IPS DF 19.7 (cell line): ENCODE measurements around the gene TASP1.
"Not testable (repeated sequence)": the region's sequence is repeated elsewhere in the genome, so short reads cannot be mapped to it uniquely, and the experiment has no call there.

Experiments used
- DNase-seq: peaks from one replicate; pipeline ENCODE4 v3.0.0-alpha.2; 2013; ENCODE audit warnings: low read depth, low spot score

The TASP1 gene

GRCh38 chr20:13638496-13639149, at the start of gene TASP1:
Gene TASP1 (minus strand): TSS chr20:13638932. CDS start chr20:13630078, 8,854 bp downstream.
- peak; percentile 94 for DNase-seq

- DNase-seq, result no peak
Observed at GRCh38 chr20:13687815-13688214, 49.1 kb upstream of the TASP1 start.

GRCh38 chr20:13685623-13686022, 46.9 kb upstream of the TASP1 start:
- DNase-seq, result no peak

GRCh38 chr20:13684566-13685222, 46.0 kb upstream of the TASP1 start:
- DNase-seq, result no peak

GRCh38 chr20:13683833-13684232, 45.1 kb upstream of the TASP1 start:
- no peak for DNase-seq

GRCh38 chr20:13681248-13682125, 42.8 kb upstream of the TASP1 start:
- no peak for DNase-seq

- no peak for DNase-seq
Observed at GRCh38 chr20:13678944-13679343, 40.2 kb upstream of the TASP1 start.

- DNase-seq, result no peak
Observed at GRCh38 chr20:13677241-13677640, 38.5 kb upstream of the TASP1 start.

- DNase-seq, result no peak
Observed at GRCh38 chr20:13676682-13677081, 38.0 kb upstream of the TASP1 start.

GRCh38 chr20:13672690-13673089, 34.0 kb upstream of the TASP1 start:
- DNase-seq, result no peak

GRCh38 chr20:13671916-13672378, 33.2 kb upstream of the TASP1 start:
- no peak for DNase-seq

- DNase-seq, result no peak
Observed at GRCh38 chr20:13671512-13671911, 32.8 kb upstream of the TASP1 start.

GRCh38 chr20:13670160-13670559, 31.4 kb upstream of the TASP1 start:
- DNase-seq, result no peak

GRCh38 chr20:13665709-13666395, 27.1 kb upstream of the TASP1 start:
- DNase-seq, result no peak

GRCh38 chr20:13661070-13661685, 22.4 kb upstream of the TASP1 start:
- DNase-seq, result no peak

- no peak for DNase-seq
Observed at GRCh38 chr20:13659288-13659687, 20.6 kb upstream of the TASP1 start.

- DNase-seq, result not testable (repeated sequence)
Observed at GRCh38 chr20:13658060-13658459, 19.3 kb upstream of the TASP1 start.

- no peak for DNase-seq
Observed at GRCh38 chr20:13656721-13657368, 18.1 kb upstream of the TASP1 start.

GRCh38 chr20:13654463-13655023, 15.8 kb upstream of the TASP1 start:
- no peak for DNase-seq

- DNase-seq, result no peak
Observed at GRCh38 chr20:13650474-13650873, 11.7 kb upstream of the TASP1 start.
